HepG2 (cell line): ENCODE results near the gene SAMD4A. TPM values are rescaled to one million over a fixed set of nuclear protein-coding genes. Genes with fewer than 3 reads are reported as not detected.

ENCODE experiments used
- ATAC-seq: fragments of 200-7000 bp; cut with Tn5 transposase; 3 replicates; pipeline ENCODE4 v1.9.1; 2020; ENCODE audit warnings: mild to moderate bottlenecking, moderate library complexity
- BruUV-seq: library from RNA; stranded (reverse); fragments of 400-500 nt; replicated peaks from 2 replicates; lab custom pipeline; 2021; lab: Mats Ljungman, UMichigan
- CTCF ChIA-PET: fragments of 300-600 bp; formaldehyde crosslinking; extraction: SDS; loops from one replicate; lab custom pipeline; 2021; ENCODE audit warnings: low total read pairs, inconsistent platforms, low intra/inter-chr PET ratio; lab: Yijun Ruan, JAX
- POLR2A ChIA-PET: fragments of 350-600 bp; sonication (Branson Sonifier 250); formaldehyde crosslinking; loops from one replicate; lab custom pipeline; 2020; ENCODE audit warnings: antibody characterized with exemption, inconsistent platforms; lab: Yijun Ruan, JAX
- DNase-seq: peaks from one replicate; pipeline ENCODE4 v3.0.0-alpha.2; 2015; ENCODE audit warnings: low spot score
- FAIRE-seq: peaks from 3 replicates; lab custom pipeline; 2011; peaks lifted over from hg19 to GRCh38; lab: Jason Lieb, UNC
- H2AFZ ChIP-seq: one replicate; pipeline ENCODE4 v1.6.1; 2011; ENCODE audit warnings: low read length, inconsistent platforms
- H3K27ac ChIP-seq: fragments of 300-600 bp; 3 replicates; pipeline ENCODE4 v1.8.0; 2011; ENCODE audit warnings: mixed run types, mild to moderate bottlenecking, mixed read lengths, low read length, inconsistent platforms; ENCODE audit not compliant: insufficient read depth; ENCODE audit errors: extremely low read length
- H3K27me3 ChIP-seq, 2 experiments: fragments of 200-600 bp in 1 of 2; 2 replicates in 1 of 2; 3 replicates in 1 of 2; pipeline versions ENCODE4 v1.6.0 to v1.8.0; 2011; ENCODE audit warnings: low read length in 2 of 2, mild to moderate bottlenecking in 2 of 2, moderate library complexity in 2 of 2, inconsistent platforms in 1 of 2; ENCODE audit not compliant: insufficient read depth in 2 of 2, control insufficient read depth in 1 of 2
- H3K36me3 ChIP-seq, 2 experiments: fragments of 200-600 bp in 1 of 2; replicated peaks in 1 of 2; 2 replicates in 1 of 2; 3 replicates in 1 of 2; pipeline versions ENCODE4 v1.5.1 to v1.8.0; 2011; ENCODE audit warnings: low read length in 2 of 2, inconsistent platforms in 1 of 2; ENCODE audit not compliant: insufficient read depth in 2 of 2, control insufficient read depth in 1 of 2
- H3K4me1 ChIP-seq: 2 replicates; pipeline ENCODE4 v1.5.1; 2012; ENCODE audit warnings: low read length, inconsistent platforms; ENCODE audit not compliant: insufficient read depth
- H3K4me2 ChIP-seq: 2 replicates; pipeline ENCODE4 v1.6.0; 2011; ENCODE audit warnings: low read depth, low read length, inconsistent platforms
- H3K4me3 ChIP-seq, 3 experiments: fragments of 200-600 bp in 1 of 3; sonication (generic), shearing (Covaris generic) in 1 of 3; replicated peaks in 1 of 3; 2 replicates each; pipeline ENCODE4 v1.5.1; 2011 to 2016; ENCODE audit warnings: low read length in 3 of 3, inconsistent platforms in 2 of 3, low read depth in 2 of 3, mild to moderate bottlenecking in 2 of 3, control low read depth in 1 of 3, mixed read lengths in 1 of 3; ENCODE audit not compliant: insufficient read depth in 1 of 3
- H3K79me2 ChIP-seq: one replicate; pipeline ENCODE4 v1.6.1; 2011; ENCODE audit warnings: low read length, inconsistent platforms; ENCODE audit not compliant: insufficient read depth
- H3K9ac ChIP-seq: 2 replicates; pipeline ENCODE4 v1.6.0; 2011; ENCODE audit warnings: mild to moderate bottlenecking, low read depth, low read length, inconsistent platforms; ENCODE audit not compliant: insufficient read depth
- H3K9me3 ChIP-seq: 2 replicates; pipeline ENCODE4 v1.5.1; 2012; ENCODE audit warnings: mild to moderate bottlenecking, low read length
- H4K20me1 ChIP-seq: 2 replicates; pipeline ENCODE4 v1.6.0; 2011; ENCODE audit warnings: inconsistent platforms, mild to moderate bottlenecking, low read length, moderate library complexity; ENCODE audit not compliant: insufficient read depth
- ETS1 ChIP-seq: sonication (generic); formaldehyde crosslinking; IDR thresholded peaks from 2 replicates; pipeline ENCODE4 v1.4.0; 2020; ENCODE audit warnings: missing genetic modification reagents
- HBP1 ChIP-seq: IDR thresholded peaks from 2 replicates; pipeline ENCODE4 v1.6.1; 2016; ENCODE audit warnings: low read depth, control low read depth
- MEF2D ChIP-seq: sonication (generic); formaldehyde crosslinking; IDR thresholded peaks from 2 replicates; pipeline ENCODE4 v1.5.1; 2020; ENCODE audit warnings: mild to moderate bottlenecking, missing genetic modification reagents
- RELA ChIP-seq: sonication (generic); formaldehyde crosslinking; IDR thresholded peaks from 2 replicates; pipeline ENCODE4 v1.4.0; 2020; ENCODE audit warnings: missing genetic modification reagents
- SRSF1 ChIP-seq: fragments of 200-400 bp; formaldehyde crosslinking; optimal IDR thresholded peaks from 2 replicates; pipeline ENCODE3; 2017; ENCODE audit warnings: mild to moderate bottlenecking, low read depth, low read length, moderate library complexity
- ZNF577 ChIP-seq: sonication (generic); formaldehyde crosslinking; IDR thresholded peaks from 2 replicates; pipeline ENCODE4 v1.4.0; 2020; ENCODE audit warnings: mild to moderate bottlenecking, low read depth, missing genetic modification reagents, borderline replicate concordance
- ZNF589 ChIP-seq: sonication (generic); formaldehyde crosslinking; conservative IDR thresholded peaks from 2 replicates; pipeline ENCODE4 v1.8.0; 2022; ENCODE audit warnings: mild to moderate bottlenecking, moderate library complexity, missing genetic modification reagents
- ZXDC ChIP-seq: sonication (generic); formaldehyde crosslinking; IDR thresholded peaks from 2 replicates; pipeline ENCODE4 v1.5.0; 2020; ENCODE audit warnings: mild to moderate bottlenecking, missing genetic modification reagents
- WGBS: methylation state at CpG from one replicate; pipeline ENCODE4 v1.1.6; 2017; ENCODE audit warnings: low lambda C conversion rate; 5-methylcytosine and 5-hydroxymethylcytosine counted together
- in situ Hi-C: cut with HindIII; loops from 2 replicates; pipeline ENCODE4 v1.10.0; 2017; ENCODE audit warnings: low pct_unique_long_range_greater_than_20kb; ENCODE audit not compliant: extremely low pct_ligation_motif_present
- intact Hi-C: fragments of 100-400 bp; cut with micrococcal nuclease; formaldehyde crosslinking; loops from one replicate; pipeline ENCODE4 v1.10.0; 2022; ENCODE audit not compliant: unreplicated experiment
- polyA plus RNA-seq, 8 experiments: library from polyadenylated mRNA; depleted of rRNA in 3 of 8; stranded (reverse) in 7 of 8; unstranded in 1 of 8; fragments of >200 nt; fragmentation: Illumina TruSeq in 4 of 8; extraction: Trizol in 4 of 8; gene quantifications; 2 replicates each; pipeline versions ENCODE4 v1.2.1 to v1.2.3, GENCODE V29; 2011 to 2016; ENCODE audit warnings: low read depth in 4 of 8, missing spikeins in 1 of 8, mixed read lengths in 1 of 8; ENCODE audit not compliant: insufficient read depth in 1 of 8
- total RNA-seq, 5 experiments: library from RNA; depleted of rRNA; stranded (reverse); fragments of >200 nt; fragmentation: Illumina TruSeq; extraction: Trizol; gene quantifications; 2 replicates each; pipeline ENCODE4 v1.2.3, GENCODE V29; 2016; ENCODE audit warnings: low read depth in 1 of 5

SAMD4A gene
- total and polyA plus RNA-seq, 2 of the 13 experiments (the other 11 are each of a cell fraction or from before 2014, with no cell fraction given) = 11.8 to 13.0 TPM

DNA sequence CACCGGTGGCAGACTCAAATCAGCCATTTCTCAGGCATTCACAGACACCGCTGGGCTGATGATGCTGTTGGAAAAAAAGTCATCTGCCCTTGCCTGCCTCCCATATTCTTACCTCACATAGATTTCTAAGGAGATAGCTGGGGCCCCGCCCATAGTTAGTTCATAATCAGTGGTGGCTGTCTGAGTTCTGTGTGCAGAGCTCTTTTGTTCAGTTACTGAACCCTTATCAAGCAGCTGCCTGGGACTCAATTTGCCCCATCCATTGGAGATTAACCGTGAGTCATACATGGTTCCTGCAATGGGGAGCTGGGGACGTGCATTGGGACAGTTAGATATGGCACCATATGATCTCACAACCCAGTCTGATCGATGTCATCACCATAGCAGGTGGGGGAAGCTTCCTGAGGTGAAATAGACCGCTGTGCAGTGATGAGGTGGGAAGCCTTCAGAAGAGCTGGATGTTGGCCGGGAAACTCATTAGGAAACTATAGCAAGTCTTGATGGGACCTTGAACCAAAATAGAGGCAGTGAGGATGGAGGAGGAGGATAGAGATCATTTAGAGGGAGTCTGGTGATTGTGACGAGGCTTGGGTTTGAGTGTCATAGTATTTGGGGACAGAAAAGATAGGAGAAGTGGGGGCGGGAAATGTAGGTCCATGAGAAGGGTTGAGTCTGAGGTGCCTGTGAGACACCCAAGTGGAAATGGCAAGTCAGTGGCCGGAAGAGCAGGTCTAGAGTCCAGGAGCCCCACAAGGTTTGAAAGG lies 187.9 kb downstream of the SAMD4A start:
- no peaks in the 10 kb centered on the region for H3K27me3 ChIP-seq
- DNase-seq (no peak), FAIRE-seq (no peak), ATAC-seq (no peak)
- no peak overlapping the region for H3K9ac ChIP-seq
- no peaks in the 10 kb centered on the region for H3K4me1 ChIP-seq
- H3K27ac ChIP-seq = no peak overlapping the region
- H3K9me3 ChIP-seq = no peaks in the 10 kb centered on the region
- 88% methylated on average over 11 of the region's 11 CpGs for WGBS
- H2AFZ ChIP-seq = no peak overlapping the region
- no peak overlapping the region for H3K4me2 ChIP-seq
- POLR2A ChIA-PET = no interaction called here
- in situ Hi-C loops (no loop called here), intact Hi-C loops (no loop called here)
- H3K79me2 ChIP-seq = no peaks in the 10 kb centered on the region
- BruUV-seq = no TSS peak
- CTCF ChIA-PET = no interaction called here
- TF ChIP-seq SRSF1 (no peak), HBP1 (CRISPR knock-in tag) (no peak)
- peaks cover 35 to 62% of the 10 kb centered on the region in 2 experiments; a peak in 4 of 5 replicates for H3K36me3 ChIP-seq
- no peak overlapping the region for H3K4me3 ChIP-seq
- H4K20me1 ChIP-seq = no peaks in the 10 kb centered on the region

GRCh38 chr14:54756656-54757392 lies 189.9 kb downstream of the SAMD4A start:
- in situ Hi-C loops (no loop called here), intact Hi-C loops (no loop called here)
- Histone ChIP-seq H3K36me3 (peaks cover 44 to 67% of the 10 kb centered on the region in 2 experiments; a peak in 4 of 5 replicates), H2AFZ (no peak overlapping the region), H3K79me2 (no peaks in the 10 kb centered on the region), H3K27ac (no peak overlapping the region), H3K9ac (no peak overlapping the region), H3K9me3 (no peaks in the 10 kb centered on the region), H3K4me1 (no peaks in the 10 kb centered on the region), H3K4me3 (no peak overlapping the region), H4K20me1 (no peaks in the 10 kb centered on the region), H3K4me2 (no peak overlapping the region), H3K27me3 (no peaks in the 10 kb centered on the region)
- FAIRE-seq (no peak), DNase-seq (no peak), ATAC-seq (no peak)
- ChIA-PET POLR2A (no interaction called here), CTCF (no interaction called here)
- no TSS peak for BruUV-seq
- WGBS = 89% methylated on average over 3 of the region's 3 CpGs
- TF ChIP-seq ZNF577 (CRISPR knock-in tag) = no peak
- no peak for TF ChIP-seq MEF2D (CRISPR knock-in tag)
- no peak for TF ChIP-seq ZNF589 (CRISPR knock-in tag)
- no peak for TF ChIP-seq ZXDC
- no peak for TF ChIP-seq RELA (CRISPR knock-in tag)
- no peak for TF ChIP-seq ETS1 (CRISPR knock-in tag)
